Measurements from ENCODE around the gene DEFB123. TPM values are rescaled to one million over a fixed set of nuclear protein-coding genes. Genes with fewer than 3 reads are reported as not detected.

The DEFB123 gene
- total RNA-seq, 1 donor from 2014 or later = not detected

Other genes with a start within 250 kb of the DEFB123 start
- gene DEFB115, start 183.0 kb upstream of the DEFB123 start, total RNA-seq = not detected
- gene DEFB116, start 132.0 kb upstream of the DEFB123 start, total RNA-seq = not detected
- not detected for gene DEFB118, start 72.0 kb upstream of the DEFB123 start, total RNA-seq
- gene DEFB119, start 50.0 kb upstream of the DEFB123 start, total RNA-seq = not detected
- not detected for gene DEFB121, start 34.4 kb upstream of the DEFB123 start, total RNA-seq
- gene DEFB124, start 34.5 kb downstream of the DEFB123 start, total RNA-seq = not detected
- 2.4 TPM for gene REM1, start 34.7 kb downstream of the DEFB123 start, total RNA-seq
- gene HM13, start 73.8 kb downstream of the DEFB123 start, total RNA-seq = 46.7 TPM
- gene ID1, start 164.7 kb downstream of the DEFB123 start, total RNA-seq = 98.9 TPM
- 7.1 TPM for gene COX4I2, start 197.3 kb downstream of the DEFB123 start, total RNA-seq

Data from Right ventricle myocardium inferior (tissue), 1 donor.